Activated B cell treated with CpG ODN at 0.5 μM for 24 hours (primary cell): Measurements from ENCODE around the gene OR56B1. TPM values are rescaled to one million over a fixed set of nuclear protein-coding genes. Genes with fewer than 3 reads are reported as not detected.

Experiments used
- ATAC-seq: fragments of 200-7000 bp; cut with Tn5 transposase; one replicate; pipeline ENCODE4 v1.10.0; 2021; ENCODE audit warnings: low read depth, mild to moderate bottlenecking, moderate library complexity
- CTCF ChIA-PET: fragments of 350-600 bp; sonication (Branson Sonifier 250); formaldehyde crosslinking; loops from one replicate; lab custom pipeline; 2021; ENCODE audit warnings: antibody characterized with exemption; lab: Charles Lee
- POLR2A ChIA-PET: fragments of 350-600 bp; sonication (Branson Sonifier 250); formaldehyde crosslinking; loops from one replicate; lab custom pipeline; 2021; ENCODE audit warnings: antibody characterized with exemption; lab: Charles Lee
- DNase-seq: peaks from one replicate; pipeline ENCODE4 v3.0.0; 2022
- H3K27ac Mint-ChIP-seq: one replicate; pipeline ENCODE4 v1.8.0; 2020; ENCODE audit warnings: mixed read lengths
- H3K27me3 Mint-ChIP-seq: one replicate; pipeline ENCODE4 v1.8.0; 2021; ENCODE audit warnings: mixed read lengths
- H3K36me3 Mint-ChIP-seq: one replicate; pipeline ENCODE4 v1.8.0; 2021; ENCODE audit warnings: low read depth, mixed read lengths
- H3K4me1 Mint-ChIP-seq: one replicate; pipeline ENCODE4 v1.8.0; 2021; ENCODE audit warnings: mixed read lengths
- H3K4me3 Mint-ChIP-seq: one replicate; pipeline ENCODE4 v1.8.0; 2020; ENCODE audit warnings: mild to moderate bottlenecking, mixed read lengths
- H3K9me3 Mint-ChIP-seq: one replicate; pipeline ENCODE4 v1.8.0; 2020; ENCODE audit warnings: mixed read lengths
- intact Hi-C: fragments of 100-400 bp; cut with micrococcal nuclease; formaldehyde crosslinking; loops from one replicate; pipeline ENCODE4 v1.15.1; 2024
- total RNA-seq: library from RNA; stranded (reverse); gene quantifications from 2 replicates; pipeline ENCODE4 v1.2.3, GENCODE V29; 2022
- TF ChIP-seq, protein P1 (sequence below): fragments of 200-600 bp; IDR thresholded peaks from one replicate; pipeline ENCODE4 v1.8.0; 2022; ENCODE audit warnings: antibody characterized with exemption, mild to moderate bottlenecking

The OR56B1 gene
- total RNA-seq, 1 donor from 2014 or later, result 0.84 TPM

DNA sequence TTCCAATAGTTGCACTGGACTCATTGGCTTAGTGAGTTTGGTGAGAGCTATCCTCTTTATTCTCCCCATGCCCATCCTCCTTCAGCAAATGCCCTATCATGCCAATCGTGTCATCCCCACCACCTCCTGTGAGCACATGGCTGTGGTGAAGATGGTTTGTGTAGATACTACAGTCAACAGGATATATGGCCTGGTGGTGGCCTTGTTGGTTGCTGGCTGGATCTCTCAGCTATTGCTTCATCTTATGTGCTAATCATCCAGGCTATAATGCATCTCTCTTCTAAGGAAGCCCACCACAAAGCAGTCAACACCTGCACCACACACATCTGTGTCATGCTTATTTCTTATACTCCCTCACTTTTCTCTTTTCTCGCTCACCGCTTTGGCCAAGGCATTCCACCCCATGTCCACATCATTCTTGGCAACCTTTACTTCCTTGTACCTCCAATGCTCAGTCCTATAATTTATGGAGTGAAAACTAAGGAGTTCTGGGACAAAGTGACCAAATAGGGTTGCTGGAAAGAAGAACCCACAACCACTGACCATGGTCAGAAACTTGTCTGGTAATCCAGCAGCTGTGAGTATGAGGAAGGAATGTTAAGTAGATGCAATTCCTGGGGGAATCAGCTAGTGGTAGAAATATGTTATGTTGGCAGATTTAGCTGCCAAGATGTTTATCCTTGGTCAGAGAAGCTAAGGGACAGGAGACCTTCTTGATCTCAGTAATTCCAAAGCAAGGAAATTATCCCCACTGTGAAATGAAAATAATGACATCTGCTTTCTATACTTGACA, 16.3 kb upstream of the OR56B1 start:
- intact Hi-C loops, result no loop called here
- H3K27me3 Mint-ChIP-seq, result no peaks in the 10 kb centered on the region
- no peak for ATAC-seq

DNA sequence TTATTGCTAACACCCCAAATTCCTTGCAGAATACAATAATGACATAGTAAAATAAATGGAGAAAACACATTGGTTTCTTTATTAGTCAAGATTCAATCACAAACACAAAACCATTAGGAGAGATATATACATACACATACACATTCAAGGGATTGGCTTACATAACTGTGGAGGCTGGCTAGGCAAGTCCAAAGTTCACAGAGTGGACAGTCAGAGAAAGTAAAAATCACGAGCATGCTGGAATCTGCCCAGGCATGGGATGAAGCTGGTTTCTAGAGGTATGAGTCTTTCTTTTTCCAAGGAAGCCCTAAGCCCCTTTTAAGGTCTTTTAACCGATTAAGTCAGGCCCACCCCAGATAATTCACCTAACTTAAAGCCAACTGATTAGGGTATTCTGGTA, 13.6 kb upstream of the OR56B1 start:
- intact Hi-C loops, result no loop called here
- Mint-ChIP-seq H3K4me1 (no peaks in the 10 kb centered on the region), H3K9me3 (no peaks in the 10 kb centered on the region), H3K4me3 (no peak overlapping the region), H3K27ac (no peak overlapping the region), H3K27me3 (no peaks in the 10 kb centered on the region), H3K36me3 (peaks cover 23% of the 10 kb centered on the region)
- ChIA-PET POLR2A (no interaction called here), CTCF (no interaction called here)
- ATAC-seq (no peak), DNase-seq (no peak)
- TF ChIP-seq, protein P1, sequence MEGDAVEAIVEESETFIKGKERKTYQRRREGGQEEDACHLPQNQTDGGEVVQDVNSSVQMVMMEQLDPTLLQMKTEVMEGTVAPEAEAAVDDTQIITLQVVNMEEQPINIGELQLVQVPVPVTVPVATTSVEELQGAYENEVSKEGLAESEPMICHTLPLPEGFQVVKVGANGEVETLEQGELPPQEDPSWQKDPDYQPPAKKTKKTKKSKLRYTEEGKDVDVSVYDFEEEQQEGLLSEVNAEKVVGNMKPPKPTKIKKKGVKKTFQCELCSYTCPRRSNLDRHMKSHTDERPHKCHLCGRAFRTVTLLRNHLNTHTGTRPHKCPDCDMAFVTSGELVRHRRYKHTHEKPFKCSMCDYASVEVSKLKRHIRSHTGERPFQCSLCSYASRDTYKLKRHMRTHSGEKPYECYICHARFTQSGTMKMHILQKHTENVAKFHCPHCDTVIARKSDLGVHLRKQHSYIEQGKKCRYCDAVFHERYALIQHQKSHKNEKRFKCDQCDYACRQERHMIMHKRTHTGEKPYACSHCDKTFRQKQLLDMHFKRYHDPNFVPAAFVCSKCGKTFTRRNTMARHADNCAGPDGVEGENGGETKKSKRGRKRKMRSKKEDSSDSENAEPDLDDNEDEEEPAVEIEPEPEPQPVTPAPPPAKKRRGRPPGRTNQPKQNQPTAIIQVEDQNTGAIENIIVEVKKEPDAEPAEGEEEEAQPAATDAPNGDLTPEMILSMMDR, result no peak

More for the DNA sequence above, 16.3 kb upstream of the OR56B1 start:
- POLR2A ChIA-PET, result interaction anchor here (0.6 kb wide), 1 partner anchor 34 kb away, joined by 5 read pairs; no protein-coding TSS in a partner anchor
- DNase-seq, result no peak
- H3K4me3 Mint-ChIP-seq, result no peak overlapping the region
- no peaks in the 10 kb centered on the region for H3K4me1 Mint-ChIP-seq
- no peak overlapping the region for H3K27ac Mint-ChIP-seq
- TF ChIP-seq, protein P1, result no peak
- peaks cover 15% of the 10 kb centered on the region for H3K36me3 Mint-ChIP-seq
- CTCF ChIA-PET, result no interaction called here
- H3K9me3 Mint-ChIP-seq, result no peaks in the 10 kb centered on the region

DNA sequence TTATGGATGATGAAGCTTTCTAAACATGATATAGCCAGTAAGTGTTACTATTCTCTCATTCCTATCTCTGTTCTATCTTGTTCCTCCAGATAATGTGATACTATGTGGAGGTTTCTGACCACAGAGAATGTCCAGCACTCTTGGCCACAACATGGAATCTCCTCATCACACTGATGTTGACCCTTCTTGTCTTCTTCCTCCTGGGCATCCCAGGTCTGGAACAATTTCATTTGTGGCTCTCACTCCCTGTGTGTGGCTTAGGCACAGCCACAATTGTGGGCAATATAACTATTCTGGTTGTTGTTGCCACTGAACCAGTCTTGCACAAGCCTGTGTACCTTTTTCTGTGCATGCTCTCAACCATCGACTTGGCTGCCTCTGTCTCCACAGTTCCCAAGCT, 9.9 kb upstream of the OR56B1 start:
- ChIA-PET CTCF (no interaction called here), POLR2A (no interaction called here)
- TF ChIP-seq, protein P1, result no peak
- DNase-seq (no peak), ATAC-seq (no peak)
- H3K4me1 Mint-ChIP-seq, result no peaks in the 10 kb centered on the region
- intact Hi-C loops, result no loop called here
- peaks cover 16% of the 10 kb centered on the region for H3K36me3 Mint-ChIP-seq
- H3K27ac Mint-ChIP-seq, result no peak overlapping the region
- no peaks in the 10 kb centered on the region for H3K27me3 Mint-ChIP-seq
- H3K4me3 Mint-ChIP-seq, result no peak overlapping the region
- no peaks in the 10 kb centered on the region for H3K9me3 Mint-ChIP-seq

DNA sequence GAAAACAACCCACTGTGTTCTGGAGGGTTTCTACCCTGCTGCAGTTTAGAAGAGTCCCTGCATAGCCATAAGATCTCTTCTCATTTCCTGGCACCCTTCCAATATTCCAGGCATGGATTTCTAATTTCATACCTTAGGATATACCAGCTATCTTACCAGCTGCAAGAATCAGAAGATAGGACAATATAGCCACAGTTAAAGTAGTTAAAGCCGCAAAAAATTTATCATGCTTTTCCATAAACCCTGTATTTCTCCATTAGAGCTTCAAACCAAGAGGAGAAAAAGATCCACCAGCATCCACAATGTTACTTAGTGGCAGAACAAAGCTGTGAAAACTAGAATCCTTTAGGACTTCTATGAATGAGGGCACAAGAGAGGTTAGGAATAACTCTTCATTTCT, 8.6 kb upstream of the OR56B1 start:
- intact Hi-C loops, result no loop called here
- no peak for ATAC-seq
- CTCF ChIA-PET, result interaction anchor here (1.8 kb wide), 1 partner anchor 43 kb away, joined by 5 read pairs; the partner anchor contains the start of gene TRIM5
- no peaks in the 10 kb centered on the region for H3K27me3 Mint-ChIP-seq
- POLR2A ChIA-PET, result no interaction called here
- TF ChIP-seq, protein P1, result no peak
- no peak overlapping the region for H3K27ac Mint-ChIP-seq
- H3K9me3 Mint-ChIP-seq, result no peaks in the 10 kb centered on the region
- H3K4me3 Mint-ChIP-seq, result no peak overlapping the region
- no peak for DNase-seq
- H3K36me3 Mint-ChIP-seq, result peaks cover 16% of the 10 kb centered on the region
- H3K4me1 Mint-ChIP-seq, result no peaks in the 10 kb centered on the region

DNA sequence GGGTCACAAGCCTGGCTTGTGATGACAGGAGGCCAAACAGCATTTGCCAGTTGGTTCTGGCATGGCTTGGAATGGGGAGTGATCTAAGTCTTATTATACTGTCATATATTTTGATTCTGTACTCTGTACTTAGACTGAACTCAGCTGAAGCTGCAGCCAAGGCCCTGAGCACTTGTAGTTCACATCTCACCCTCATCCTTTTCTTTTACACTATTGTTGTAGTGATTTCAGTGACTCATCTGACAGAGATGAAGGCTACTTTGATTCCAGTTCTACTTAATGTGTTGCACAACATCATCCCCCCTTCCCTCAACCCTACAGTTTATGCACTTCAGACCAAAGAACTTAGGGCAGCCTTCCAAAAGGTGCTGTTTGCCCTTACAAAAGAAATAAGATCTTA, 843 bp downstream of the OR56B1 start:
- Mint-ChIP-seq H3K4me1 (no peaks in the 10 kb centered on the region), H3K27me3 (peaks cover 7% of the 10 kb centered on the region), H3K4me3 (no peak overlapping the region), H3K27ac (no peak overlapping the region), H3K9me3 (peaks cover 14% of the 10 kb centered on the region), H3K36me3 (peaks cover 24% of the 10 kb centered on the region)
- intact Hi-C loops, result no loop called here
- ATAC-seq (no peak), DNase-seq (no peak)
- CTCF ChIA-PET, result no interaction called here
- TF ChIP-seq, protein P1, result no peak
- POLR2A ChIA-PET, result no interaction called here
